ENCODE data around the gene GHRH. TPM values are rescaled to one million over a fixed set of nuclear protein-coding genes. Genes with fewer than 3 reads are reported as not detected.

GHRH gene
- total RNA-seq, 3 donors from 2014 or later (not counting 1 experiment from before 2014, with no cell fraction given), result not detected

DNA sequence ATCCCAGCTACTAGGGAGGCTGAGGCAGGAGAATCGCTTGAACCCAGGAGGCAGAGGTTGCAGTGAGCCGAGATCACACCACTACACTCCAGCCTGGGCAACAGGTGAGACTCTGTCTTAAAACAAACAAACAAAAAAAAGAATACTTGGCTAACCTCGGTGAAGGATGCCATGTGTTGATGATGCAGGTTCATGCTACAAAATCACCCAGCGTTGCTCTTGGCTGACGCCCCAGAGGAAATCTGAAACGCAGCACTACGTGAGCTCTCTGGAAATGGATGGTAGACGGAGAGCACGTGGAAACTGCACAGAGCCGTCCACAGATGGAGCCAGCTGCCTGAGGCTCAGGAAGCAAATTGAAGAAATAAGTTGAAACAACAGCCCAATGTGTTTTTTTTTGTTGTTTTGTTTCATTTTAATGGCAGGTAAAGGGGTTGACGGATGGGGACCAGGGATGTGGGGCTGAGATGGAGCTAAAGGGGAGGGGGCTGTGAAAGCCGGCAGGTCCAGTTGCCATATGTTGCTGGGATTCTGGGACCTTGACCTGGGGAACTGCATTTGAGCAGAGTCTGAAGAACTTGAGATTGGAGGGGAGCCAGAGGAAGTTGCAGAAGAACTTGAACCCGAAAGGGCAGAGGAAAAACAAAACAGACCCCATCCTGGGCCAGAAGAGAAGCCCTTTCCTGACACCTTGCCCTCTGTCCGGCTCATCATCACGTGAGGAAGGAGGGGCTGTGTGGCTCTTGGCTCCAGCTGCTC lies 15.1 kb upstream of the GHRH start:
- Histone ChIP-seq H3K4me1 (ENCODE audit: control insufficient read depth, insufficient read depth, low read length) (peaks cover 28% of the 10 kb centered on the region), H3K9me3 (ENCODE audit: control insufficient read depth, insufficient read depth, low read length) (no peaks in the 10 kb centered on the region), H3K27me3 (ENCODE audit: control insufficient read depth, insufficient read depth, low read length) (no peaks in the 10 kb centered on the region), H3K4me3 (ENCODE audit: low read length) (no peak overlapping the region), H3K36me3 (ENCODE audit: control insufficient read depth, insufficient read depth, low read length) (no peaks in the 10 kb centered on the region), H3K27ac (ENCODE audit: low read length) (peak overlapping the region; percentile 45)
- H3K27ac Mint-ChIP-seq, result peak overlapping the region in 1 of 2 donors; percentile 21
- no peaks in the 10 kb centered on the region for H3K9me3 Mint-ChIP-seq
- TF ChIP-seq CTCF (IDR thresholded peaks at IDR 0.05), result peak; percentile 10
- intact Hi-C loops (cut with micrococcal nuclease), result no loop called here
- 26% methylated on average over 15 of the region's 15 CpGs for WGBS (ENCODE audit: insufficient coverage)
- peak in 1 of 2 donors; percentile 50 for DNase-seq
- H3K4me1 Mint-ChIP-seq, result peaks cover 8 to 10% of the 10 kb centered on the region in 2 donors
- H3K27me3 Mint-ChIP-seq (ENCODE audit: low read depth in 2 of 2), result peaks cover 0 to 5% of the 10 kb centered on the region in 2 donors
- no peaks in the 10 kb centered on the region for H3K36me3 Mint-ChIP-seq
- no peak overlapping the region for H3K4me3 Mint-ChIP-seq
- peak in 2 of 3 donors; percentile 55 to 66 for ATAC-seq

- H3K27me3 ChIP-seq (ENCODE audit: control insufficient read depth, insufficient read depth, low read length), result no peaks in the 10 kb centered on the region
- no peaks in the 10 kb centered on the region for H3K36me3 ChIP-seq (ENCODE audit: control insufficient read depth, insufficient read depth, low read length)
- Mint-ChIP-seq H3K27me3 (ENCODE audit: low read depth in 2 of 2) (peaks cover 0 to 5% of the 10 kb centered on the region in 2 donors), H3K27ac (no peak overlapping the region), H3K4me1 (peaks cover 8 to 10% of the 10 kb centered on the region in 2 donors), H3K4me3 (no peak overlapping the region), H3K36me3 (no peaks in the 10 kb centered on the region), H3K9me3 (no peaks in the 10 kb centered on the region)
- peaks cover 37% of the 10 kb centered on the region for H3K4me1 ChIP-seq (ENCODE audit: control insufficient read depth, insufficient read depth, low read length)
- H3K9me3 ChIP-seq (ENCODE audit: control insufficient read depth, insufficient read depth, low read length), result no peaks in the 10 kb centered on the region
- no peak for TF ChIP-seq CTCF (IDR thresholded peaks at IDR 0.05)
- no peak overlapping the region for H3K4me3 ChIP-seq (ENCODE audit: low read length)
- ATAC-seq (no peak), DNase-seq (no peak)
- intact Hi-C loops (cut with micrococcal nuclease), result no loop called here
- peak overlapping the region; percentile 16 for H3K27ac ChIP-seq (ENCODE audit: low read length)
- WGBS (ENCODE audit: insufficient coverage), result 69% methylated on average over 2 of the region's 5 CpGs
Measured at GRCh38 chr20:37274851-37275524, 13.4 kb upstream of the GHRH start.

GRCh38 chr20:37273988-37274387 lies 12.4 kb upstream of the GHRH start:
- intact Hi-C loops (cut with micrococcal nuclease), result no loop called here
- no peak overlapping the region for H3K27ac ChIP-seq (ENCODE audit: low read length)
- TF ChIP-seq CTCF (IDR thresholded peaks at IDR 0.05), result no peak
- H3K4me3 ChIP-seq (ENCODE audit: low read length), result no peak overlapping the region
- no peaks in the 10 kb centered on the region for H3K36me3 ChIP-seq (ENCODE audit: control insufficient read depth, insufficient read depth, low read length)
- no peaks in the 10 kb centered on the region for H3K9me3 ChIP-seq (ENCODE audit: control insufficient read depth, insufficient read depth, low read length)
- peaks cover 41% of the 10 kb centered on the region for H3K4me1 ChIP-seq (ENCODE audit: control insufficient read depth, insufficient read depth, low read length)
- peaks cover 0 to 5% of the 10 kb centered on the region in 2 donors for H3K27me3 Mint-ChIP-seq (ENCODE audit: low read depth in 2 of 2)
- H3K4me3 Mint-ChIP-seq, result no peak overlapping the region
- no peaks in the 10 kb centered on the region for H3K36me3 Mint-ChIP-seq
- ATAC-seq (no peak), DNase-seq (no peak)
- H3K4me1 Mint-ChIP-seq, result peaks cover 8 to 10% of the 10 kb centered on the region in 2 donors
- no peaks in the 10 kb centered on the region for H3K27me3 ChIP-seq (ENCODE audit: control insufficient read depth, insufficient read depth, low read length)
- H3K27ac Mint-ChIP-seq, result no peak overlapping the region
- H3K9me3 Mint-ChIP-seq, result no peaks in the 10 kb centered on the region
- no CpG with 5 or more reads among the region's 1 CpG for WGBS (ENCODE audit: insufficient coverage)

Measured in natural killer cell (primary cell).